UCSD-AML1 (cell line): ENCODE measurements around the gene SYCP3.
"Not testable (repeated sequence)": the region's sequence is repeated elsewhere in the genome, so short reads cannot be mapped to it uniquely, and the experiment has no call there.

Source experiments
- DNase-seq: peaks from one replicate; lab custom pipeline; 2025; ENCODE audit not compliant: unreplicated experiment; lab: John Stamatoyannopoulos, UW

The SYCP3 gene

DNA sequence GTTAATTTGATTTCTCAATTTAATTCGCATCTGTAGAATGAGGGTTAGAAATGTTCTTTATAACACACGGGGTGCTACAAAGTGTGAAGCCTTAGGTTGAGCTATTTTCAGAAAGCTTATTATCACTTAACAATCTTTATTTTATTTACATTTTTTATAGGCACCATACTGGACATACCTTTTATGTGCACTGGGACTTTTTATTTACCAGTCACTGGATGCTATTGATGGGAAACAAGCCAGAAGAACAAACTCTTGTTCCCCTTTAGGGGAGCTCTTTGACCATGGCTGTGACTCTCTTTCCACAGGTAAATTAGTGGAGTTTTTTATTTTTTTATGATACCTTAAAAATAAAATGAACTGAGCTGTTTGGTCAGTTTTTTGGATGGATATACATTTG lies 25.3 kb downstream of the SYCP3 start:
- DNase-seq, result no peak

DNA sequence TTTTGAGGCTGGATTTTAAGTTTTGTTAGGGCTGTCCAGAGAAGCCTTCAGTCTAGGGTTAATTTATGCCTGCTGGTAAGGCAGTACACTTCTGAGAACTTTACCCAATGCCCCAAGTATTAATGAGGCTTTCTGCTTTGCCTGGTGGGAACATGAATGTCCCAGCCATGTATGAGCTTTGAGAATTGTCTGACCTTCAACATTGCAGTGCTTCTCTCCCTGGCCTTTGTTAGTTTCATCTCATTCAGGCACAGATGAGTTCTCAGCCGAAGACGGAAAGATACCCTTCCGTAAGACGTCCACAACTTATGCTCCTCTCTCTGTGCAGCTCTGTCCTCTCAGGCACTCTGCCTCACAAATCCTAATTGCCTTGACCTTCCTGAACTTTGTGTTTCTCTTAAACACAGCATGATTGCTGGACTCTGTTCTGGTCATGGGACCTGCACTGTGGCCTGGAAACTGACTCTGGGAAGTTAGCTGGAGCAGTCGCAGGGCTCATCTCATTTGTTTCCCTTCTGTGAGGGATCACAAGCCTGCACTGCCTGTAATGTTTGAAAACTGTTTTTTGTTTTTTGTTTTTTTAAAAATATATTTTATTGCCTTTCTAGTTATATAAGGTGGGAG lies 26.1 kb downstream of the SYCP3 start:
- no peak for DNase-seq

DNA sequence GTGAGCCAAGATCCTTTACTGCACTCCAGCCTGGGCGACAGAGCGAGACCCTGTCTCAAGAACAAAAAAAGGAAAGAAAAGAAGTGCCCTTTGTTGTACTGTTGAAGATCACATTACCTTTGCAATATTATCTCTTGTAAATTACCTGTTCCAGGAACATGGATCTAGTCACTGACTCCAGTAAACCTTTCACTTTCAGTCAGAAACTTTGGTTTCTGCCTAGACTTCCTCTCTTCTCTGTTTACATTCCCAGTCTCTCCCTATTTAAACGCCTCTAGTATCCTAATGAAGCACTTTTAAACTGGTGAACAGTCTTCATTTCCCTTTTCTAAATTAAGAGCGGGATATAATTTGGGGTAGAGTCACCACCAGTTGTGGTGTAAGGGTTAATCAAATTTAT lies 29.0 kb downstream of the SYCP3 start:
- DNase-seq, result no peak

DNA sequence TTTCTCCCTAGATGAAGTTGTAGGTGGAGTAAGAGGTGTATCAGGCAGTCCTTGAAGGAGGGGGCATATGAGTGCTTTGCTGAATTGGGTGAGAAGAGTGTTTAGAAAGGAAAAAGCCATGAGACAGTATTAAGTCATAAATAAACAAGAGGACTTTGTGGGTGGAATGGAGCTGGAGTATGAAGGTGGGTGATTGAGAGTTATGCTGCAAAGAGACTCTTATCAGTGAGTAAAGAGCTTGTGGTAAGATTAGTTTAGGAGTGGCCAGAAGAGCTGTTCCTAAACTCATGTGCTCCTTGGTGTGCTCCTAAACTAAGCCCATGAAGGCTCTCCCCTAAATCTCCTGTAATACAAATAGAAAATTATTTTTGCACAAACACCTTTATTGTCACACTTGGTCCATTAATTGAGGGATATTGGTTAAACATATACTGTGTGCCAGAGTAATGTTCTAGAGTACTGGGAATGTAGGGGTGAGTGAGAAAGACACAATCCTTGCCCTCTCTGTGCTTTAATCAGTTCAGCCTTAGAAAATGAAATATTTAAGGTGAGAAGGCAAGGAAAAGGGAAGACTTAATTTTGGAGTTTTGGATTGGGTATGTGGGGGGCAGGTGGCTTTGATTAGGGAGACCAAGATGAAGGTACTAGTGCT lies 32.0 kb downstream of the SYCP3 start:
- no peak for DNase-seq

DNA sequence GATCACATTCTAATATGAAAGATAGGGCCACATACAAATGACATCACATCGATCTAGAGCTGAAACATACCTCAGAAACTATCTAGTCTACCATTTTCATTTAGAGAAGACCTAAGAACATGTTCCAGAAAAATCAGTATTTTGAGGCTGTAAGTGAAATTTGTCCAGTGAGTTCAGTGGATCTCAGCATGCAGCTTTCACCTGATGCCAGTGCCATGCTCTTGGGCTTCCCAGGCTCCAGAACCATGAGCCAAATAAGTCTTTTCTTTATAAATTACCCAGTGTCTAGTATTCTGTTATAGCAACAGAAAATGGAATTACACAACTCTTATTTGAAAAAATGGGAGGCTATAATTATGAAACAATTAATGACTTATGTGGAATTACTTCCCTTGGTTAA lies 32.9 kb downstream of the SYCP3 start:
- DNase-seq, result no peak

DNA sequence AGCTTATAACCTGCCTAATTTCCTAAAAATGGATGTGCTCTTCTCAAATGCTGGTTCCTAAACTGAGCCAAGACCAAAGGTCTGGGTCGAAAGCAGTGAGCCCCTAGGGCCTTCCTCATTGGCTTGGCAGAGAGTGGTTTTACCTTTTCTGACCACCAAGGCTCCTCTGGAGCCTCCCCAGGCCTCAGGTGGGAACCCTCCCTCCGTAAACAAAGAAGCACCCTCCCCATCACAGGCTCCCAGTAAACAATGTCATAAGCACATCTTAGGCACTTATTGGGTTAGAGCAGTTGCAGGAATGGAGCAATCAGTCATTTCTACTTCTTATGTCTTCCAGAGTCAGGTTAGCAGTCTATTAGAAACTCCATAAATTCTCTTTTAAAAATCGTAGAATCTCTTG lies 35.8 kb downstream of the SYCP3 start:
- DNase-seq, result no peak

DNA sequence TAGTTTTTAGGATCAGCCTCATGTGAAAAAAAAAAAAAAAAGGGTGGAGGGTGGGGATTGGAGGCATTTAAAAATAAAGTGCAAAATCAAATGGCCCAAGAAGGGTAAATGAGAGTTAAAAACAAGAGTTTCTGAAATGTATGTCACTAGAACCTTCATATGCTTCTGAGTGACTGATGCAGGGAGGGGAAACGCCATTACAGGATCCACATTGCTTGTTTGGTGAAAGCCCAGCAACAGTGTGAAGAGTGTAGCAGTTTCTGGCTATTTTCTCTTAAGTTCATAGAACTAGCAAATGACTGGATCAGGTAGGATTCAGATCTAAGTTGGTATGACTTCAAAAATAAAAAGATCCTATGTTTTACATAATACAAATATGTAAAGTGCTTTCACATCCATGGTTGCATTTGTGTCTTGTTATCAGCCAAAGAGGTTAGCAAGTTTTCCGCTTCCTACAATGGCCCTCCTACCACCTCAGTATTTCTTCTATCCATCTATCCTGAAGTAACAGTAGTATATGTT lies 38.9 kb downstream of the SYCP3 start:
- no peak for DNase-seq

DNA sequence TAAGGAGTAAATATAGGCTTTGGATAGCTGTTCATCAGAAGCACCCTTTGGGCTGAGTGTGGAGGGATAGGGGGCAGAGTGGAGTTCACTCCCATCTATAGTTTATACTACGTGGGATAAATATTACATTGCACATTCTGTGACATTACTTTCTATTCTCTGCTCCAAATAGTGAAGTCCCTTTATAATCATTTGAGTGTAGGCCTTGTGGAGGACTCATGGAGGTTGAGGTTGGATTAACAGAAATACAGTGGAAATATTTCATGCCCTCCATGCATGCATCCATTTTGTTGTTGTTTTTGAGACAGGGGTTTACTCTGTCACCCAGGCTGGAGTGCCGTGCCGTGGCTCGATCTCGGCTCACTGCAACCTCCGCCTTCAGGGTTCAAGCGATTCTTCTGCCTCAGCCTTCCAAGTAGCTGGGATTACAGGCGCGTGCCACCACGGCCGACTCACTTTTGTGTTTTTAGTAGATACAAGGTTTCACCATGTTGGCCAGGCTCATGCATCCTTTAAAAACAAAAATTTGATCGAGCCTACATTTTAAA lies 40.4 kb downstream of the SYCP3 start:
- no peak for DNase-seq

DNA sequence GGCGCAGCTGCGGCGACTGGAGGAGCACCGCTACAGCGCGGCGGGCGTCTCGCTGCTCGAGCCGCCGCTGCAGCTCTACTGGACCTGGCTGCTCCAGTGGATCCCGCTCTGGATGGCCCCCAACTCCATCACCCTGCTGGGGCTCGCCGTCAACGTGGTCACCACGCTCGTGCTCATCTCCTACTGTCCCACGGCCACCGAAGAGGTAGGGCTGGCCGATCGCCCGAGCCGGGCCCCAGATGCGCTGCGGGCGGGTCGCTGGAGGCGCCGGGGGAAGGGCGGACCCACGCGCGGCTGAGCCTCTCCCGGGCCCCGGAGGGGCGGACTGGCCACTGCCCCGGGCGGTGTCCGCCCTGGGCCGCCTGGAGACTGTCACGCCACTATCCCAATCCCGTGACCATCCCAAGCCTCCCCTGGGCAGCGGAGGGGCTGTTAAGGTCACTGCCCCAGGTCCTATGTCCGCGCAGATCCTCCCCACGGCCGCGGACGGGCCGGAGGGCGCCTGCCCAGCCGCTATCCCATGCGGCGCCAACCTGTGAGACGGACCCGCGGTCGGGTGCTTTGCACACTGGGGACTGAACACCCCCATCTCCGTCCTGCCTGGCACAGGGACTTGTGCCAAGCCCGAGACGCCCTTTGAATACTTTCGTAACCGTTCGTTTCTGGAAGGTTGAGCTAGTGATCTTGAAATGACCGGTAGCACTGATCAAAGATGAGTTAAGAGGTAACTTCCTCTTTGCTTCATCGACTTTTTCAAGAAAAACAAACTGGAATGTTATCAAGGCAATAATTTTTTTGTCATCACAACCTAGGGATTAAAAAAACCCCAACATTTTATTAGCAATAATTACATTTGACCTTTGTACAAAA lies 41.1 kb downstream of the SYCP3 start:
- DNase-seq, result peak; percentile 29

DNA sequence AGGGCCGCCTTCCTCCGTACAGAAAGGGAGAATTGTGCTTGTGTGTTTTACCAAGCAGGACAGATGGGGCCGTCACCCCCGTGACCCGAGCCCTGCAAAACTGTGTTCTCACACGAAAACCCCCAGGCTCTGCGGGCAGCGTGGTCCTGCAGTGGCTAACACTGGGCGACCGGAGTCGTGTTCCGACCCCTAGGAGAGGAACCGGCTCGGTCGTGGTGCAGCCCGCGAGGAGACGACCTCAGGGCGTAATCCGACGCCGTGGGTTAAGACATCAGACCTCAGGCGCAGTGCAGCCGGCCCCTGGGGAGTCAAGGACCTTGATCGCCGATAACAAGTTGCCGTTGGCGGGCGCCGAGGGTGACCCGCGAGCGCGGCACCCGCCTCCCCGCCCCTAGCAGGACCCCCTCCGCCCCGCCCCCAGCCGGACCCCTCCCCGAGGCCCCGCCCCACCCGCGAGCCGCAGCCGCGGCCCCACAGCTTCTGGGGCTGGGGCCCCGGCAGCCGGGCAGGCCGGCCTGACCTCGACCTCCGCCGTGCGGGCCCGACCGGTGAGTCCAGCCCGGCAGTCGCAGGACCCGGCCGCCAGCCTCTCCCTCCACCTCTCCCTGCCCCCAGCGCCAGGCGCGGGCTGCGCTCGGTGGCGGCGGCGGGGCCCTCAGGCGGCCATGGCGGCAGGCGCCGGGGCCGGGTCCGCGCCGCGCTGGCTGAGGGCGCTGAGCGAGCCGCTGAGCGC lies 41.9 kb downstream of the SYCP3 start, which contains the start of gene CHPT1:
Gene CHPT1 (plus strand): TSS at position 444 of the 733 bp plus-strand sequence. CDS start 222 bp downstream, at position 666.
- DNase-seq, result peak; percentile 69

DNA sequence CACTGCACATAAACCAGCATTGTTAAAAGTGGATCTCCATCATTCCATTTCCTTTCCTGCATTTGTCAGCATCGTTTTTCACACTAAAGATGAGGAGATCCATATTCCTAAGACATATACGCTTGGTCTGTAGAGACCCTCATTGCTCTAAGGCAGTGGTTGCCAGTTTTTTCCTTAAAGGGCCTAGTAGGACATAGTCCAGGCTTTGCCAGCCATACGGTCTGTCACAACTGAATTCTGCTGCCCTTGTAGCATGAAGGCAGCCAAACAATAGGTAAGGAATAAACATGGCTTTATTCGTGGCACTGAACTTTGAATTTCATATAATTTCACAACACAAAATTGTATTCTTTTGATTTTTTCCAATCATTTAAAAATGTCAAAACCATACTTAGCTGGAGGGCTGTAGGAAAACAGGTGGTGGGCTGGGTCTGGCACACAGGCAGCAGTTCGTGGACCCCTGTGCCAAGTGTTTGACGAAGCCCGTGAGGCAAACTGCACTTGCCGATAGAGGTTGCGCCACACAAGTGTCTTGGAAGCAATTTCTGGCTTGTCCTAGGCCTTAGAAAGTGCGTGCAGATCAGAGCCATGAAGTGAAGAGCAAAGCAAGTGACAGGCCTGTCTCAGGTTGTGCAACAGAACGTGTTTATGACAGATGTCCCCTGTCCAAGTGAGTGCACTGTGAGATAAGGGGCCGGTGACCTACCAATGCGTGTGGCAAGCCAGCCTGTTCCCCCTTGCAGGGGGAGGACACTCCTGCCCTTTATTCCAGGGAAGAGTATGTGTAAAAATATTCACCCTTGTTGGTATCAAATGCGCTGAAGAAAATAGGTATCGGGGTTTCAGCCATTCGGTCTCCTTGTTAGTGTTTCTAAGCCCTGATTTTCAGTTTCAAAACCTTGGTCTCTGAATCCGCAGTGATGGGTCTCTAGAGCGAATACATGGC lies 42.7 kb downstream of the SYCP3 start:
- DNase-seq, result no peak

DNA sequence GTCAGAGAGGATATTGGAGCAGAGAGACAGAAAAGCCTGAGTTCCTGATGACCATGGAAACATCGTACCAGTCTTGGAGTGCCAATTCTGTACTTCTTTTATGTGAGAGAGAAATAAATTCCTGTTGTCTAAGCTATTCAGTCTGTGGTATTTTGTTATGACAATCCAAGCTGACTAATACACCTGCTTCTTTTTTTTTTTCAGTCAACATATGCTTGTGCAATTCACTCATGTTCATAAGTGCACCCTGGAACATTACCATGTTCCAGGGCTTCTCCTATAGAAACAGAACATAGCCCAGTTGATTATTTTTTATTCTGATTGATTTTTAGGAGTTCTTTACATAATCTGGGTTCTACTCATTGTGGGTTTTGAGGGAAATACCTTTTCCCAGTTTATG lies 43.6 kb downstream of the SYCP3 start:
- DNase-seq, result no peak

DNA sequence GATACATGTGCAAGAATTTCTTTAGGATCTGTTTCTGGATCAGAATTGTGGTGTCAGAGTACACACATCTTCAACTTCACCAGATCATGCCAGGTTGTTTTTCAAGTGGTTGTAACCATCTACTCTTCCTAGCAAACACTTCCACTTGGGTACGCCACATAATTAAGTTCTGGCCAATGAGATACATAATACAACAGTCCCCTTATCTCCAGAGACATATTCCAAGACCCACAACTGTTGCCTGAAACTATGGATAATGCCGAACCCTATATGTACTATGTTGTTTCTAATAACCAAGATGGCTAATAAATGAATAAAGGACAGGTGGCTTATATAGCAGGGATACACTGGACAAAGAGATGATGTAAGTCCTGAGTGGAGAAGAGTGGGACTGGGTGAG lies 44.3 kb downstream of the SYCP3 start:
- no peak for DNase-seq

DNA sequence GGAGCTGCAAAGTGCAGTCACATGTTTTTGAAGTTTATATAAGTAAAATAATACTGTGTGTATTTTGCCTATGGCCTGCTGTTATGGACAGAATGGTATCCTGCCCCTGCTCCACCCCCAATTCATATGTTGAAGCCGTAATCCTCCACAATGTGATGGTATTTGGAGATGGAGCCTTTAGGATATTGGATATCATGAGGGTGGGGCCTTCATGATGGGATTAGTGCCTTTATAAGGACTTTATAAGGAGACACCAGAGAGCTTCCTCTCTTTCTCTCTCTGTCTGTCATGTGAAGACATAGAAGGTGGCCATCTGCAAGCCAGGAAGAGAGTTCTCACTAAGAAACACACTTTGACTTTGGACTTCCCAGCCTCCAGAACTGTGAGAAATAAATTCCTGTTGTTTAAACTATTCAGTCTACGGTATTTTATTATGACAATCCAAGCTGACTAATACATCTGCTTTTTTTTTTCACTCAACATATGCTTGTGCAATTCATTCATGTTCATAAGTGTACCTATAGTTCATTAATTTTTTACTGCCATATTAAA lies 44.9 kb downstream of the SYCP3 start:
- DNase-seq, result no peak

DNA sequence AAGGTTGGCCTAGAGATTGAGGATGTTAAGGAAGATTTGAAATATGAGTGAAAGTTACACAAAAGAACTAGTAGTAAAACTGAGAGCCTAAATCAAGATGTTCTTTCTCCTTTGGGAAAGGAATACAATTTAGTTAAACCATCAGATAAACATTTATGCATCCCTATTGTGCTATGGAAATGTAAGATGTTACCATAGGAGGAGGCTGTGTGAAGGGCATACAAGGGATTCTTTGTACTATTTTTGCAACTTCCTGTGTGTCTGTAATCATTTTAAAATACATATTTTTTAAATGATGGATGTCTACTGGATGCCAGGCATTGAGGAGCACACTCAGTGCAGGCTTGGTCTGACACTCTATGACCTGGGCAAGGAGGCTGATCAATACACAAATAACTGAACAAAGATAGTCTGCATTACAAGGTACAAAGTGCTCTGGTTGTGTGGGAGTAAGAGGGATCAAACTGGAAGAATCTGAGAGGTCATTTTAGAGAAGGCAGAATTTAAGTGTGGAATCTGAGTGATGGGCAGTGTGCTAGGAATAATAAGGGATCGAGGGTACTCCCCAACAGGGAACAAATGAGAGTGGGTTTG lies 47.7 kb downstream of the SYCP3 start:
- no peak for DNase-seq

DNA sequence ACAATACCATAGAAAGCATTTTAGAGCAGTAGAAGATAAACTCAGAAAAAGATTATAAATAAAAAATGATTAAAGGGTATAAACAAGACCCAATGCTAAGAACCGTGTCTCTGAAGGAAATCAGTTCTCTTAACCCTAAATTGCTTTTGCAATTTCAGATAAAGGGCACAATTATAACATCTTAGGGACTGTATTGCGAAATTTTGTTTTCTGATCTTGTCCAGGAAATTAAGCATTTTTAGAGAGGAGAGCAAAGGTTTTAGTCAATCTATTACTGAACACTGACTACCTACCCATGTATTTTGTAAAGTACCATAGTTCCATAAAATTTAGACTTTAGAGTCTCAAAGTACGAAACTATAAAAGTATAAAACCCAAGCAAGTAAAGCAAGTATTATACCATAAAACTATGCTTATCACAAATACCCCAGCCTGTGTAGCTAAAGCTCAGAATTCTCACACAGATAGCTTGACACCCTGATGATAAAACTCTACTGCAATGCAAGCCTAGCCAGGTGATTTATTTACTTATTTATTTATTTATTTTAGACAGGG lies 48.6 kb downstream of the SYCP3 start:
- DNase-seq, result no peak

DNA sequence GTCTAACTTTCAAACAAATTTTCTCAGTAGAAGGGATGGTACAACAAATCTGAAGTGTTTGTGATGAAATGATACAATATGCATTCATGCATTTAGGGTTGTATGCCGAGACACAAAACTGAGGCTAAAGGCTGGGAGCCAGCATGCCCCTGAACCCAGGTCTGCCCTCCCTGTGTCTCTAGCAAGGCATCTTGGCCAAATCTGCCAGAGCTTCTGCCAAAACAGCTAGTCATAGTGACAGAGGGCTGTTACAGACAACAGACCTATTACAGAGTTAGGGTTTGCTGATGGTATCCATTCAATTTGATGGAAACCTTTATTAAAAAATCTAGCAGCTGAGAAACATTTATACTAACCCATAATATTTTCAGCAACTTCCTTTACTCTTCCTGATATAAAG lies 53.1 kb downstream of the SYCP3 start:
- DNase-seq, result no peak

DNA sequence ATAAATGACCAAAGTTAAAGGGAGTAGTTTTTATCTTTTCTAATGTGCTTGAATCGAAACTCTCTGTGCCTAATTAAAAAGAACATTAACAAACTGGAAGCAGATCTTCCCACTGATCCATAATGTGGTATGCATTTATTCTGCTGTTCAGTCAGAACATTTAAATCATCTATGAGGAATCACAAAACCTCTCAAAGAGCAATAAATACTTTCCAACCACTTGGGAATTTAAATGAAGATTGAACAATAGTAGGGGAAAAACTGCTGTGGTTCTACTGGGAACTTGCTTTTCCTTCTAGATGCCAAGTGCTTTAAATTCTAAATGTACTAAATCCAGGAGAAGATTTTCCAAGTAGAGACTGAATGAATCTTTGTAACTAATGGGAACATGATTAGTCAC lies 54.2 kb downstream of the SYCP3 start:
- DNase-seq, result no peak

DNA sequence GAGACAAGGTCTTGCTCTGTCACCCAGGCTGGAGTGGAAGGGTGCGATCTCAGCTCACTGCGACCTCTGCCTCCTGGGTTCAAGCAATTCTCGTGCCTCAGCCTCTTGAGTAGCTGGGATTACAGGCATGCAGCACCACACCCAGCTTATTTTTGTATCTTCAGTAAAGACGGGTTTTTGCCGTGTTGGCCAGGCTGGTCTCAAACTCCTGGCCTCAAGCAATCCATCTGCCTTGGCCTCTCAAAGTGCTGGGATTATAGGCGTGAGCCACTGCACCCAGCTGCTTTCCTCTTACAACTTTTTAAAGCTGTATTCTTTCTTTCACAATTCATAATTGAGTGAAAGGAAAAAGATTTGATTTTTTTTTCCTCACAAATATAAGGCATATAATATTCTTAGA lies 57.6 kb downstream of the SYCP3 start:
- DNase-seq, result not testable (repeated sequence)
